Activated B cell treated with CpG ODN at 0.5 μM for 24 hours (primary cell): ENCODE data around the gene PPL. TPM values are rescaled to one million over a fixed set of nuclear protein-coding genes. Genes with fewer than 3 reads are reported as not detected.

Experiments used
- ATAC-seq: fragments of 200-7000 bp; cut with Tn5 transposase; one replicate; pipeline ENCODE4 v1.10.0; 2021; ENCODE audit warnings: low read depth, mild to moderate bottlenecking, moderate library complexity
- CTCF ChIA-PET: fragments of 350-600 bp; sonication (Branson Sonifier 250); formaldehyde crosslinking; loops from one replicate; lab custom pipeline; 2021; ENCODE audit warnings: antibody characterized with exemption; lab: Charles Lee
- POLR2A ChIA-PET: fragments of 350-600 bp; sonication (Branson Sonifier 250); formaldehyde crosslinking; loops from one replicate; lab custom pipeline; 2021; ENCODE audit warnings: antibody characterized with exemption; lab: Charles Lee
- DNase-seq: peaks from one replicate; pipeline ENCODE4 v3.0.0; 2022
- H3K27ac Mint-ChIP-seq: one replicate; pipeline ENCODE4 v1.8.0; 2020; ENCODE audit warnings: mixed read lengths
- H3K27me3 Mint-ChIP-seq: one replicate; pipeline ENCODE4 v1.8.0; 2021; ENCODE audit warnings: mixed read lengths
- H3K36me3 Mint-ChIP-seq: one replicate; pipeline ENCODE4 v1.8.0; 2021; ENCODE audit warnings: low read depth, mixed read lengths
- H3K4me1 Mint-ChIP-seq: one replicate; pipeline ENCODE4 v1.8.0; 2021; ENCODE audit warnings: mixed read lengths
- H3K4me3 Mint-ChIP-seq: one replicate; pipeline ENCODE4 v1.8.0; 2020; ENCODE audit warnings: mild to moderate bottlenecking, mixed read lengths
- H3K9me3 Mint-ChIP-seq: one replicate; pipeline ENCODE4 v1.8.0; 2020; ENCODE audit warnings: mixed read lengths
- intact Hi-C: fragments of 100-400 bp; cut with micrococcal nuclease; formaldehyde crosslinking; loops from one replicate; pipeline ENCODE4 v1.15.1; 2024
- total RNA-seq: library from RNA; stranded (reverse); gene quantifications from 2 replicates; pipeline ENCODE4 v1.2.3, GENCODE V29; 2022
- TF ChIP-seq, protein P1 (sequence below): fragments of 200-600 bp; IDR thresholded peaks from one replicate; pipeline ENCODE4 v1.8.0; 2022; ENCODE audit warnings: antibody characterized with exemption, mild to moderate bottlenecking

Gene PPL
- 0.04 TPM in 1 of 2 replicates, not detected in the other for total RNA-seq

GRCh38 chr16:4936991-4937781 lies at the start of gene PPL:
PPL (minus strand) TSS chr16:4937148; CDS start chr16:4937045, 103 bp downstream.
- ChIA-PET POLR2A (no interaction called here), CTCF (no interaction called here)
- TF ChIP-seq, protein P1, sequence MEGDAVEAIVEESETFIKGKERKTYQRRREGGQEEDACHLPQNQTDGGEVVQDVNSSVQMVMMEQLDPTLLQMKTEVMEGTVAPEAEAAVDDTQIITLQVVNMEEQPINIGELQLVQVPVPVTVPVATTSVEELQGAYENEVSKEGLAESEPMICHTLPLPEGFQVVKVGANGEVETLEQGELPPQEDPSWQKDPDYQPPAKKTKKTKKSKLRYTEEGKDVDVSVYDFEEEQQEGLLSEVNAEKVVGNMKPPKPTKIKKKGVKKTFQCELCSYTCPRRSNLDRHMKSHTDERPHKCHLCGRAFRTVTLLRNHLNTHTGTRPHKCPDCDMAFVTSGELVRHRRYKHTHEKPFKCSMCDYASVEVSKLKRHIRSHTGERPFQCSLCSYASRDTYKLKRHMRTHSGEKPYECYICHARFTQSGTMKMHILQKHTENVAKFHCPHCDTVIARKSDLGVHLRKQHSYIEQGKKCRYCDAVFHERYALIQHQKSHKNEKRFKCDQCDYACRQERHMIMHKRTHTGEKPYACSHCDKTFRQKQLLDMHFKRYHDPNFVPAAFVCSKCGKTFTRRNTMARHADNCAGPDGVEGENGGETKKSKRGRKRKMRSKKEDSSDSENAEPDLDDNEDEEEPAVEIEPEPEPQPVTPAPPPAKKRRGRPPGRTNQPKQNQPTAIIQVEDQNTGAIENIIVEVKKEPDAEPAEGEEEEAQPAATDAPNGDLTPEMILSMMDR: no peak
- H3K9me3 Mint-ChIP-seq: no peaks in the 10 kb centered on the region
- peaks cover 10% of the 10 kb centered on the region for H3K4me1 Mint-ChIP-seq
- peak within 1 kb of the TSS; percentile 74 for H3K4me3 Mint-ChIP-seq
- no peaks in the 10 kb centered on the region for H3K36me3 Mint-ChIP-seq
- peaks cover 31% of the 10 kb centered on the region for H3K27me3 Mint-ChIP-seq
- H3K27ac Mint-ChIP-seq: no peak within 1 kb of the TSS
- intact Hi-C loops: no loop called here
- ATAC-seq: peak; percentile 68
- DNase-seq: peak; percentile 29

DNA sequence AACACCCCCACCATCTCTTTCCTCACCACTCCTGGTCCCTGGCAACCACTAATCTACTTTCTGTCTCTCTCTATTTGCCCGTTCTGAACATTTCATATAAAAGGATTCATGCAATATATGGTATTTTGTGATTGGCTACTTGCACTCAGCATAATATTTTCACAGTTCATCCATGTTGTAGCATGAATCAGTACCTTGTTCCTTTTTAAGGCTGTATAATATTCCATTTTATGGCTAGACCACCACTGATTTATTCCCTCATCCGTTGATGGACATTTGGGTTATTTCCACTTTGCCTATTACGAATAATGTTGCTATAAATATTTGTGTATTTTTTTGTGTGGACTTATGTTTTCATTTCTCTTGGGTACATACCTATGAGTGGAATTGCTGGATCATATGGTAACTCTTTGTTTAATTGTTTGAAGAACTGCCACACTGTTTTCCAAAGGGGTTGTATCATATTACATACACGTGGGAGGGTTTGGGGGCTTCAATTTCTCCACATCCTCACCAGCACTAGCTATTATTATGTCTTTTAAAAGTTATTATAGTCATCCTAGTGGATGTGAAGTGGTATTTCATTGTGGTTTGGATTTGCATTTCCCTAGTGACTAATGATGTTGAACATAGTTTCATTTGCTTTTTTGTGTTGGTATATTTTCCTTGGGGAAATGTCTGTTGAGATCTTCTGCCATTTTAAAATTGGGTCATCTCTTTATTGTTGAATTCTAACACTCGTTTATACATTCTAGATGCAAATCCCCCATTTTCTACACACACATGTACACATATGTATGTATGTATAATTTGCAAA lies 47.4 kb upstream of the PPL start:
- ChIA-PET POLR2A (no interaction called here), CTCF (no interaction called here)
- no peak overlapping the region for H3K4me3 Mint-ChIP-seq
- no peak overlapping the region for H3K27ac Mint-ChIP-seq
- TF ChIP-seq, protein P1: no peak
- ATAC-seq: no peak
- DNase-seq: no peak
- peaks cover 6% of the 10 kb centered on the region for H3K9me3 Mint-ChIP-seq
- H3K4me1 Mint-ChIP-seq: peaks cover 8% of the 10 kb centered on the region
- peaks cover 38% of the 10 kb centered on the region for H3K27me3 Mint-ChIP-seq
- no peaks in the 10 kb centered on the region for H3K36me3 Mint-ChIP-seq
- intact Hi-C loops: no loop called here

- no peaks in the 10 kb centered on the region for H3K36me3 Mint-ChIP-seq
- peaks cover 28% of the 10 kb centered on the region for H3K27me3 Mint-ChIP-seq
- no peak overlapping the region for H3K4me3 Mint-ChIP-seq
- H3K27ac Mint-ChIP-seq: no peak overlapping the region
- intact Hi-C loops: no loop called here
- no peak for ATAC-seq
- DNase-seq: no peak
- POLR2A ChIA-PET: no interaction called here
- CTCF ChIA-PET: no interaction called here
- peaks cover 6% of the 10 kb centered on the region for H3K9me3 Mint-ChIP-seq
- TF ChIP-seq, protein P1: no peak
- H3K4me1 Mint-ChIP-seq: no peaks in the 10 kb centered on the region
Measured at GRCh38 chr16:4982056-4982867, 45.3 kb upstream of the PPL start.

GRCh38 chr16:4981473-4981872 lies 44.5 kb upstream of the PPL start:
- no peaks in the 10 kb centered on the region for H3K36me3 Mint-ChIP-seq
- ChIA-PET POLR2A (no interaction called here), CTCF (no interaction called here)
- peaks cover 5% of the 10 kb centered on the region for H3K9me3 Mint-ChIP-seq
- H3K27me3 Mint-ChIP-seq: peaks cover 24% of the 10 kb centered on the region
- DNase-seq (no peak), ATAC-seq (no peak)
- no peaks in the 10 kb centered on the region for H3K4me1 Mint-ChIP-seq
- intact Hi-C loops: no loop called here
- H3K4me3 Mint-ChIP-seq: no peak overlapping the region
- no peak overlapping the region for H3K27ac Mint-ChIP-seq
- TF ChIP-seq, protein P1: no peak
